ENCODE data around the gene PCK2.

The PCK2 gene

DNA sequence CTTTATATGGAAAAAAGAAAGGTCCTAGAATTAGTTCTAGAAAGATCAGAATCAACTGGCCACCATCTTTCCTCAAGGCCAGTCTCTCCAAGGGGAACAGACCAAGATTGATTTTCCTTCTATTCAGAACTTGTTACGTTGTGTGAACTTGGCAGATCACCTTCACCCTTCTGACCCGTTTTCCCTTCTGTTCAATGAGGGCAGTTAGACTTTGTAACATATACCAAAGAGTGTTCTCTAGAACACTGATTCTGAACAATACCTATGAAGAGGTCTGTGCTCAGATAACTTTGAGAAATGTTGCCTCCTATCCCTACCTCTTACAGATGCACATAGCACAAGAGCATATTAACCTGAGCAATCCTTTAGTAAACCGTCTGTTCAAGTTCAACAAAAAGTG lies 10.6 kb upstream of the PCK2 start (continued):
- TF ChIP-seq PPARA (CRISPR knock-in tag; IDR thresholded peaks at IDR 0.05; ENCODE audit: borderline replicate concordance) (no peak), SNAI2 (CRISPR knock-in tag; IDR thresholded peaks at IDR 0.05) (no peak), TOX (CRISPR knock-in tag; IDR thresholded peaks at IDR 0.05; ENCODE audit: borderline replicate concordance) (no peak), CSDC2 (CRISPR knock-in tag; IDR thresholded peaks at IDR 0.05) (no peak), BACH2 (CRISPR knock-in tag; IDR thresholded peaks at IDR 0.05; ENCODE audit: borderline replicate concordance) (no peak), GLIS3 (CRISPR knock-in tag; IDR thresholded peaks at IDR 0.05) (no peak), ZNF565 (CRISPR knock-in tag; conservative IDR thresholded peaks at IDR 0.05; ENCODE audit: low read depth) (no peak), ESRRG (CRISPR knock-in tag; IDR thresholded peaks at IDR 0.05) (no peak), OSR1 (CRISPR knock-in tag; IDR thresholded peaks at IDR 0.05) (no peak)
- TF ChIP-seq, protein P1, sequence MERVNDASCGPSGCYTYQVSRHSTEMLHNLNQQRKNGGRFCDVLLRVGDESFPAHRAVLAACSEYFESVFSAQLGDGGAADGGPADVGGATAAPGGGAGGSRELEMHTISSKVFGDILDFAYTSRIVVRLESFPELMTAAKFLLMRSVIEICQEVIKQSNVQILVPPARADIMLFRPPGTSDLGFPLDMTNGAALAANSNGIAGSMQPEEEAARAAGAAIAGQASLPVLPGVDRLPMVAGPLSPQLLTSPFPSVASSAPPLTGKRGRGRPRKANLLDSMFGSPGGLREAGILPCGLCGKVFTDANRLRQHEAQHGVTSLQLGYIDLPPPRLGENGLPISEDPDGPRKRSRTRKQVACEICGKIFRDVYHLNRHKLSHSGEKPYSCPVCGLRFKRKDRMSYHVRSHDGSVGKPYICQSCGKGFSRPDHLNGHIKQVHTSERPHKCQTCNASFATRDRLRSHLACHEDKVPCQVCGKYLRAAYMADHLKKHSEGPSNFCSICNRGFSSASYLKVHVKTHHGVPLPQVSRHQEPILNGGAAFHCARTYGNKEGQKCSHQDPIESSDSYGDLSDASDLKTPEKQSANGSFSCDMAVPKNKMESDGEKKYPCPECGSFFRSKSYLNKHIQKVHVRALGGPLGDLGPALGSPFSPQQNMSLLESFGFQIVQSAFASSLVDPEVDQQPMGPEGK (CRISPR knock-in tag; IDR thresholded peaks at IDR 0.05; ENCODE audit: borderline replicate concordance) = no peak

GRCh38 chr14:24084440-24084839 lies 9.7 kb upstream of the PCK2 start:
- ATAC-seq = no peak
- TF ChIP-seq ZC3H10 (CRISPR knock-in tag; IDR thresholded peaks at IDR 0.05) (no peak), ARNTL (CRISPR knock-in tag; IDR thresholded peaks at IDR 0.05; ENCODE audit: borderline replicate concordance, low read depth) (no peak), BACH2 (CRISPR knock-in tag; IDR thresholded peaks at IDR 0.05; ENCODE audit: borderline replicate concordance) (no peak), ZNF8 (CRISPR knock-in tag; IDR thresholded peaks at IDR 0.05) (no peak), RARB (CRISPR knock-in tag; IDR thresholded peaks at IDR 0.05) (no peak), PPARA (CRISPR knock-in tag; IDR thresholded peaks at IDR 0.05; ENCODE audit: borderline replicate concordance) (no peak), TOX (CRISPR knock-in tag; IDR thresholded peaks at IDR 0.05; ENCODE audit: borderline replicate concordance) (no peak), TCF4 (CRISPR knock-in tag; IDR thresholded peaks at IDR 0.05; ENCODE audit: borderline replicate concordance) (no peak), ESRRG (CRISPR knock-in tag; IDR thresholded peaks at IDR 0.05) (no peak), CSRNP3 (CRISPR knock-in tag; IDR thresholded peaks at IDR 0.05) (no peak), GLIS3 (CRISPR knock-in tag; IDR thresholded peaks at IDR 0.05) (no peak), OSR1 (CRISPR knock-in tag; IDR thresholded peaks at IDR 0.05) (no peak)
- TF ChIP-seq, protein P2, sequence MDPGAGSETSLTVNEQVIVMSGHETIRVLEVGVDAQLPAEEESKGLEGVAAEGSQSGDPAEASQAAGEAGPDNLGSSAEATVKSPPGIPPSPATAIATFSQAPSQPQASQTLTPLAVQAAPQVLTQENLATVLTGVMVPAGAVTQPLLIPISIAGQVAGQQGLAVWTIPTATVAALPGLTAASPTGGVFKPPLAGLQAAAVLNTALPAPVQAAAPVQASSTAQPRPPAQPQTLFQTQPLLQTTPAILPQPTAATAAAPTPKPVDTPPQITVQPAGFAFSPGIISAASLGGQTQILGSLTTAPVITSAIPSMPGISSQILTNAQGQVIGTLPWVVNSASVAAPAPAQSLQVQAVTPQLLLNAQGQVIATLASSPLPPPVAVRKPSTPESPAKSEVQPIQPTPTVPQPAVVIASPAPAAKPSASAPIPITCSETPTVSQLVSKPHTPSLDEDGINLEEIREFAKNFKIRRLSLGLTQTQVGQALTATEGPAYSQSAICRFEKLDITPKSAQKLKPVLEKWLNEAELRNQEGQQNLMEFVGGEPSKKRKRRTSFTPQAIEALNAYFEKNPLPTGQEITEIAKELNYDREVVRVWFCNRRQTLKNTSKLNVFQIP (CRISPR knock-in tag; IDR thresholded peaks at IDR 0.05; ENCODE audit: borderline replicate concordance, low read depth) = no peak
- TF ChIP-seq, protein P3, sequence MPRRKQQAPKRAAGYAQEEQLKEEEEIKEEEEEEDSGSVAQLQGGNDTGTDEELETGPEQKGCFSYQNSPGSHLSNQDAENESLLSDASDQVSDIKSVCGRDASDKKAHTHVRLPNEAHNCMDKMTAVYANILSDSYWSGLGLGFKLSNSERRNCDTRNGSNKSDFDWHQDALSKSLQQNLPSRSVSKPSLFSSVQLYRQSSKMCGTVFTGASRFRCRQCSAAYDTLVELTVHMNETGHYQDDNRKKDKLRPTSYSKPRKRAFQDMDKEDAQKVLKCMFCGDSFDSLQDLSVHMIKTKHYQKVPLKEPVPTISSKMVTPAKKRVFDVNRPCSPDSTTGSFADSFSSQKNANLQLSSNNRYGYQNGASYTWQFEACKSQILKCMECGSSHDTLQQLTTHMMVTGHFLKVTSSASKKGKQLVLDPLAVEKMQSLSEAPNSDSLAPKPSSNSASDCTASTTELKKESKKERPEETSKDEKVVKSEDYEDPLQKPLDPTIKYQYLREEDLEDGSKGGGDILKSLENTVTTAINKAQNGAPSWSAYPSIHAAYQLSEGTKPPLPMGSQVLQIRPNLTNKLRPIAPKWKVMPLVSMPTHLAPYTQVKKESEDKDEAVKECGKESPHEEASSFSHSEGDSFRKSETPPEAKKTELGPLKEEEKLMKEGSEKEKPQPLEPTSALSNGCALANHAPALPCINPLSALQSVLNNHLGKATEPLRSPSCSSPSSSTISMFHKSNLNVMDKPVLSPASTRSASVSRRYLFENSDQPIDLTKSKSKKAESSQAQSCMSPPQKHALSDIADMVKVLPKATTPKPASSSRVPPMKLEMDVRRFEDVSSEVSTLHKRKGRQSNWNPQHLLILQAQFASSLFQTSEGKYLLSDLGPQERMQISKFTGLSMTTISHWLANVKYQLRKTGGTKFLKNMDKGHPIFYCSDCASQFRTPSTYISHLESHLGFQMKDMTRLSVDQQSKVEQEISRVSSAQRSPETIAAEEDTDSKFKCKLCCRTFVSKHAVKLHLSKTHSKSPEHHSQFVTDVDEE (CRISPR knock-in tag; IDR thresholded peaks at IDR 0.05) = no peak
- TF ChIP-seq, protein P1 (CRISPR knock-in tag; IDR thresholded peaks at IDR 0.05; ENCODE audit: borderline replicate concordance) = no peak

- no peak for ATAC-seq
- TF ChIP-seq, protein P3 (CRISPR knock-in tag; IDR thresholded peaks at IDR 0.05) = no peak
- TF ChIP-seq BACH2 (CRISPR knock-in tag; IDR thresholded peaks at IDR 0.05; ENCODE audit: borderline replicate concordance) = no peak
- TF ChIP-seq ESRRG (CRISPR knock-in tag; IDR thresholded peaks at IDR 0.05) = no peak
- TF ChIP-seq ZNF565 (CRISPR knock-in tag; conservative IDR thresholded peaks at IDR 0.05; ENCODE audit: low read depth) = no peak
- no peak for TF ChIP-seq ZC3H10 (CRISPR knock-in tag; IDR thresholded peaks at IDR 0.05)
- no peak for TF ChIP-seq CSDC2 (CRISPR knock-in tag; IDR thresholded peaks at IDR 0.05)
- no peak for TF ChIP-seq TOX (CRISPR knock-in tag; IDR thresholded peaks at IDR 0.05; ENCODE audit: borderline replicate concordance)
- TF ChIP-seq ZNF70 (CRISPR knock-in tag; IDR thresholded peaks at IDR 0.05) = no peak
- TF ChIP-seq, protein P4, sequence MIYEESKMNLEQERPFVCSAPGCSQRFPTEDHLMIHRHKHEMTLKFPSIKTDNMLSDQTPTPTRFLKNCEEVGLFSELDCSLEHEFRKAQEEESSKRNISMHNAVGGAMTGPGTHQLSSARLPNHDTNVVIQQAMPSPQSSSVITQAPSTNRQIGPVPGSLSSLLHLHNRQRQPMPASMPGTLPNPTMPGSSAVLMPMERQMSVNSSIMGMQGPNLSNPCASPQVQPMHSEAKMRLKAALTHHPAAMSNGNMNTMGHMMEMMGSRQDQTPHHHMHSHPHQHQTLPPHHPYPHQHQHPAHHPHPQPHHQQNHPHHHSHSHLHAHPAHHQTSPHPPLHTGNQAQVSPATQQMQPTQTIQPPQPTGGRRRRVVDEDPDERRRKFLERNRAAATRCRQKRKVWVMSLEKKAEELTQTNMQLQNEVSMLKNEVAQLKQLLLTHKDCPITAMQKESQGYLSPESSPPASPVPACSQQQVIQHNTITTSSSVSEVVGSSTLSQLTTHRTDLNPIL (CRISPR knock-in tag; IDR thresholded peaks at IDR 0.05; ENCODE audit: low read depth) = no peak
- TF ChIP-seq, protein P2 (CRISPR knock-in tag; IDR thresholded peaks at IDR 0.05; ENCODE audit: borderline replicate concordance, low read depth) = no peak
- no peak for TF ChIP-seq ZNF8 (CRISPR knock-in tag; IDR thresholded peaks at IDR 0.05)
- no peak for TF ChIP-seq GLIS3 (CRISPR knock-in tag; IDR thresholded peaks at IDR 0.05)
Measured at GRCh38 chr14:24085215-24085614, 8.9 kb upstream of the PCK2 start.

Measured in SK-N-SH treated with all-trans-retinoic acid at 6 μM for 48 hours (cell line).